ENCODE measurements around the gene ZNF524.
A peak's percentile ranks its signal among the peaks of the same experiment; 100 is the strongest.
"Not testable (repeated sequence)": the region's sequence is repeated elsewhere in the genome, so short reads cannot be mapped to it uniquely, and the experiment has no call there.

ZNF524 gene

DNA sequence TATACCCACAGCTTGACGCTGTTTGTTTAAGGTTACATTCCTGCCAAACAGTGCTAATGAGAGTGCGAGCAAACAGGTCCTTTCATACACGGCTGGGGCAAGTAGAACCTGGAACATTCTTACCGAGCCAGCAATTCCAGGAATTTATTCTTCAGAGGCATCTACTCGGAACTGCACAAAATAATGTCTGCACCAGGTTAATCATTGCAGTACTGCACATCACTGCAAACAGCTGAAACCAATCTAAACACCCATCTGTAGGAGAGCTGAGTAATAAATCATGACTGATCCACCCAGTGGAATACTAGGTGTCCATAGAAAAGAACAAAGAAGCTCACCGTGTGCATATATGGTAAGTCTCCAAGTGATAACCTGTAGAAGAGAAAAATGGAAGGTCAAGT is 18.3 kb upstream of the ZNF524 start:
- no peak overlapping the region for H3K4me3 ChIP-seq (ENCODE audit: control insufficient read depth, low read depth, low read length)
- TF ChIP-seq, protein P1, sequence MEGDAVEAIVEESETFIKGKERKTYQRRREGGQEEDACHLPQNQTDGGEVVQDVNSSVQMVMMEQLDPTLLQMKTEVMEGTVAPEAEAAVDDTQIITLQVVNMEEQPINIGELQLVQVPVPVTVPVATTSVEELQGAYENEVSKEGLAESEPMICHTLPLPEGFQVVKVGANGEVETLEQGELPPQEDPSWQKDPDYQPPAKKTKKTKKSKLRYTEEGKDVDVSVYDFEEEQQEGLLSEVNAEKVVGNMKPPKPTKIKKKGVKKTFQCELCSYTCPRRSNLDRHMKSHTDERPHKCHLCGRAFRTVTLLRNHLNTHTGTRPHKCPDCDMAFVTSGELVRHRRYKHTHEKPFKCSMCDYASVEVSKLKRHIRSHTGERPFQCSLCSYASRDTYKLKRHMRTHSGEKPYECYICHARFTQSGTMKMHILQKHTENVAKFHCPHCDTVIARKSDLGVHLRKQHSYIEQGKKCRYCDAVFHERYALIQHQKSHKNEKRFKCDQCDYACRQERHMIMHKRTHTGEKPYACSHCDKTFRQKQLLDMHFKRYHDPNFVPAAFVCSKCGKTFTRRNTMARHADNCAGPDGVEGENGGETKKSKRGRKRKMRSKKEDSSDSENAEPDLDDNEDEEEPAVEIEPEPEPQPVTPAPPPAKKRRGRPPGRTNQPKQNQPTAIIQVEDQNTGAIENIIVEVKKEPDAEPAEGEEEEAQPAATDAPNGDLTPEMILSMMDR (conservative IDR thresholded peaks at IDR 0.05; ENCODE audit: control insufficient read depth, insufficient read depth, low read depth, low read length): no peak
- DNase-seq (ENCODE audit: low read depth): peak; percentile 34

DNA sequence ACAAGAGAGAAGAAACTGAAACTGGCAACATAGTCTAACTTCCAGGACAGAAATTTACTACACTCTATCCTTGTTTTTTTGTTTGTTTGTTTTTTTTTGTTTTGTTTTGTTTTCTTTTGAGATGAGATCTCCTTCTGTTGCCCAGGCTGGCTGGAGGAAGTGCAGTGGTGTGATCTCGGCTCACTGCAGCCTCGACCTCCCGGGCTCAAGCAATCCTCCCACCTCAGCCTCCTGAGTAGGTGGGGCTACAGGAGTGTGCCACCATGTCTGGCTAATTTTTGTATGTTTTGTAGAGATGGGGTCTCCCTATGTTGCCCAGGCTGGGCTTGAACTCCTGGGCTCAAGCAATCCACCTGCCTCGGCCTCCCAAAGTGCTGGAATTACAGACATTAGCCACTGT is 17.8 kb upstream of the ZNF524 start:
- H3K4me3 ChIP-seq (ENCODE audit: control insufficient read depth, low read depth, low read length); DNase-seq (ENCODE audit: low read depth): not testable (repeated sequence)

DNA sequence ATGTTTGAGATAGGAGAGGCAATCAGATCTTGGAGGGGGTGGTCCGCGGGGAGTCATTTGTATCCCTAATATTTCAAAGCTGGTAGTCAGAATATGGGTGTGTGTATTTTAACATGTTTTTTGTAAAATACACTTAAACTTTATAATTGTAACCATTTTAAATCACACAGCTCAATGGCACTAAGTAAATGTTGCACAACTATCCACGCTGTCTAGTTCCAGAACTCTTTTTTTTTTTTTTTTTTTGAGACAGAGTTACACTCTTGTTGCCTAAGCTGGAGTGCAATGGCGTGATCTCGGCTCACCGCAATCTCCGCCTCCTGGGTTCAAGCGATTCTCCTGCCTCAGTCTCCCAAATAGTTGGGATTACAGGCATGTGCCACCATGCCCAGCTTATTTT is 16.2 kb upstream of the ZNF524 start:
- H3K4me3 ChIP-seq (ENCODE audit: control insufficient read depth, low read depth, low read length); DNase-seq (ENCODE audit: low read depth): not testable (repeated sequence)

DNA sequence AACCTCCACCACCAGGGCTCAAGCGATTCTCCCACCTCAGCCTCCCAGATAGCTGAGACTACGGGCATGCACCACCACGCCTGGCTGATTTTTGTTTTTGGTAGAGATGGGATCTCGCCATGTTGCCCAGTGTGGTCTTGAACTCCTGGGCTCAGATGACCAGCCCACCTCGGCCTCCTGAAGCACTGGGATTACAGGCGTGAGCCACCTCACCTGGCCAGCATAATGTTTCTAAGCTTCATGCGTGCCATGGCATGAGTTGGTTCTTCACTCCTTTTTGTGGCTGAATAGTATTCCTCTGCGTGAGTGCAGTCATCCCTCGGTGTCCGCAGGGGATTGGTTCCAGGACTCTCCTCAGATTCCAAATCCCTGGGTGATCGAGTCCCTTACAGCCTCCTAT is 15.2 kb upstream of the ZNF524 start:
- TF ChIP-seq, protein P1 (conservative IDR thresholded peaks at IDR 0.05; ENCODE audit: control insufficient read depth, insufficient read depth, low read depth, low read length): no peak
- no peak for DNase-seq (ENCODE audit: low read depth)
- H3K4me3 ChIP-seq (ENCODE audit: control insufficient read depth, low read depth, low read length): no peak overlapping the region

DNA sequence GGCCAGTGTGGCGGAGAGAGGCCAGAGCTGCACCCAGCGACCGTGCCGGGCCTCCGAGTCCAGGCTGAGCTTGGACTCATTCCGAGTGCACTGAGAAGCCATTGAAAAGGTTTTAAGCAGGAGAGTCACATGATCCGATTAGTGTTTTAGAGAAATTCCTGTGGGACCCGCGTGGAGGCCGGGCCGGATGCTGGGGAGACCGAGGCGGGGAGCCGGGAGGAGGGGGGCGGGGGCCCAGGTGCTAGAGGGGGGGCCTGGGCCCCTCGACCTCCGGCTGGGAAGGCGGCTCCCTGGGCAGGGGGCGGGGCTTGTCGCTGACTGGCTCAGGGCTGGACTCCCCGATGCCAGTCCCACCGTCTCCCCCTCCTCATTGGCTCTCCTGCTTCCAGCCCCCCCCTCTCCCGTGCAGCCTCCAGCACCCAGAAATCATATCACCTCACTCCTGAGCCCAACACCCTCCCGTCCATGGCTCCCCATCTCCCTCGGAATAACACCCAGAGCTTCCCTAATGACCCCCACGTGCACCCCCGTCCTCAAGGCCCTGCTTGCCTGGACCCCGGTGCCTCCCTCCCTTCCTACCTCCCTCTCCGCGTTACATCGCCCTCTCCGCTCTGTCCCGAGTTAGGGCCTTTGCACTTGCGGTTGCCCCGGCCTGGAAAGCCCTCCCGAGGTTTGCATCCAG is 14.3 kb upstream of the ZNF524 start:
- peak; percentile 52 for DNase-seq (ENCODE audit: low read depth)
- H3K4me3 ChIP-seq (ENCODE audit: control insufficient read depth, low read depth, low read length): peak overlapping the region; percentile 31
- TF ChIP-seq, protein P1 (conservative IDR thresholded peaks at IDR 0.05; ENCODE audit: control insufficient read depth, insufficient read depth, low read depth, low read length): no peak

DNA sequence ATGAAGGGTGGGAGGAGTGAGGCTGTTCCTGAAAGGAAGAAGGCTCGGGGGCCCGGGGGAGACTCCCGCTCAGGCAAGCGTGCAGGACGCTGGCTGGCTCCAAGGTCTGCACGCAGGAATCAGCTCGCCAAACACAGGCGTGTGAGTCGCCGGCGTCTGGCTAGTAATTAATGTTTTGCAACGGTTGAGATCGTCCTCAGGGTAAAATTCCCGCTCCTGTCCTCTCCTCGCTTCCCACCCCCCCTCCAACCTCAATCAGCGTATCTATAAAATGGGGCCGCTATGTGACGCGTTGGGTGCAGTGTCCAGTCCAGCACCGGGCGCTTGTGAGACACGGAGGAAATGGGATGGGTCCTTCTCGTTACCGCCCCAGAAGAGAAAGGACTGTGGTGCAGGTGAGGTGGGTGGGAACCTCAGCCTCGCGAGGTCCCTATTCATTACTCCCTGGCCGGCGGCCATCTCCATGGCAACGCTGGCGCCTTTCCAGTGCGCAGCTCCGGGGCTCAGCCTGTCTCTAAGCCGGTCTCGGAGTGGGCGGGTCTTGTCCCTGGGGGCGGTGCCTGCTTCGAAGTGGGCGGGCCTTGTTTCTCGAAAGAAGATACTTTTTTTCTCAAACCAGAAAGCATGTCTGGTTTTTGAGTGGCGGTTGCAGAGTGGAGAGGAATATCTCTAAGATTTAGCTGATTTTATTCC is 13.0 kb upstream of the ZNF524 start:
- H3K4me3 ChIP-seq (ENCODE audit: control insufficient read depth, low read depth, low read length): peak overlapping the region; percentile 43
- TF ChIP-seq, protein P1 (conservative IDR thresholded peaks at IDR 0.05; ENCODE audit: control insufficient read depth, insufficient read depth, low read depth, low read length): no peak
- DNase-seq (ENCODE audit: low read depth): peak; percentile 86

DNA sequence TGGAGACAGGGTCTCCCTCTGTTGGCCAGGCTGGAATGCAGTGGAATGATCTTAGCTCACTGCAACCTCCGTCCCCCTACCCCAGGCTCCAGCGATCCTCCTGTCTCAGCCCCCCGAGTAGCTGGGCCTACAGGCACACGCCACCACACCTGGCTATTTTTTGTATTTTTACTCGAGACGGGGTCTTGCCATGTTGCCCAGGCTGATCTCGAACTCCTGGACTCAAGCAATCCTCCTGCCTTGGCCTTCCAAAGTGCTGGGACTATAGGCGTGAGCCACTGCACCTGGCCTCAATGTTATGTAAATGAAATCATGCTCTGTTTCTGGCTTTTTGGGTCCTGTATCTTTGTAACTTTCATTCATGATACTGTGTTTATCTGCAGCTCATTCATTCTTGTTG is 11.3 kb upstream of the ZNF524 start:
- no peak for DNase-seq (ENCODE audit: low read depth)
- no peak overlapping the region for H3K4me3 ChIP-seq (ENCODE audit: control insufficient read depth, low read depth, low read length)
- TF ChIP-seq, protein P1 (conservative IDR thresholded peaks at IDR 0.05; ENCODE audit: control insufficient read depth, insufficient read depth, low read depth, low read length): no peak
